SH-SY5Y (cell line): ENCODE measurements around the gene RTN4RL1.

Source experiments
- GATA2 ChIP-seq: IDR thresholded peaks from 2 replicates; pipeline ENCODE4 v1.6.1; 2011; ENCODE audit warnings: mild to moderate bottlenecking, low read depth, low read length
- GATA3 ChIP-seq: IDR thresholded peaks from 2 replicates; pipeline ENCODE4 v1.6.1; 2011; ENCODE audit warnings: low read depth, mild to moderate bottlenecking, low read length, moderate library complexity

DNA sequence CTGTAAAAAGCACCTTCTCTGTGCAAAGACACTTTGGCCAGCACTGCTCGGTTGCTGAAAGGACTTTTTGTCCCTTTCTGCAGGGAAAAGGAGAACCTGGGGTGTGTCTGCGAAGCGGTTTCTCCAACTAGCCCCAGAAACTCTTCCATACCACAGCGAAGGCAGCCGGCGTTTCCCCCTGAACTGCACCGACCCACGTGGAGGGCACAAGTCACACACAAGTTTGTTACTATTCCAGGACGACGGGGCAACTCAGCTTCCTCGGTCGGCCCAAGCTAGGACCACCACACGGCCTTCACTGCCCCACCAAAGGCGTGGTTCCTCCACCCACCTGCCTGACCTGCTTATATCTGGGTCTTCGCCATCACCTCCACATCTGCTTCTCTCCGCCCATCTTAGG lies 1.9 kb downstream of the RTN4RL1 start:
- TF ChIP-seq GATA2 (no peak), GATA3 (no peak)
